Hepatocyte (in vitro differentiated cells): Measurements from ENCODE around the gene MDFI. TPM values are rescaled to one million over a fixed set of nuclear protein-coding genes. Genes with fewer than 3 reads are reported as not detected.
A peak's percentile ranks its signal among the peaks of the same experiment; 100 is the strongest.

Source experiments
- DNase-seq: peaks from one replicate; pipeline ENCODE4 v3.0.0-alpha.2; 2016; ENCODE audit warnings: low spot score
- H2AFZ ChIP-seq: fragments of 200-600 bp; sonication (generic); 2 replicates; pipeline ENCODE4 v1.6.0; 2016; ENCODE audit warnings: antibody characterized with exemption, mild to moderate bottlenecking
- H3K27ac ChIP-seq: fragments of 200-600 bp; sonication (generic); 2 replicates; pipeline ENCODE4 v1.5.1; 2016; ENCODE audit warnings: mild to moderate bottlenecking
- H3K27me3 ChIP-seq: fragments of 200-600 bp; sonication (generic); 2 replicates; pipeline ENCODE4 v1.6.1; 2016
- H3K36me3 ChIP-seq: fragments of 200-600 bp; sonication (generic); replicated peaks from 2 replicates; pipeline ENCODE4 v1.5.1; 2016; ENCODE audit warnings: low read depth; ENCODE audit not compliant: insufficient read depth
- H3K4me1 ChIP-seq: fragments of 200-600 bp; sonication (generic); 2 replicates; pipeline ENCODE4 v1.5.1; 2016; ENCODE audit warnings: mild to moderate bottlenecking, moderate library complexity; ENCODE audit not compliant: insufficient read depth
- H3K4me2 ChIP-seq: fragments of 200-600 bp; sonication (generic); 2 replicates; pipeline ENCODE4 v1.6.0; 2016
- H3K4me3 ChIP-seq: fragments of 200-600 bp; sonication (generic); 2 replicates; pipeline ENCODE4 v1.5.1; 2016; ENCODE audit warnings: mild to moderate bottlenecking
- H3K79me2 ChIP-seq: fragments of 200-600 bp; sonication (generic); 2 replicates; pipeline ENCODE4 v1.6.0; 2017; ENCODE audit warnings: mild to moderate bottlenecking
- H3K9me2 ChIP-seq: fragments of 200-600 bp; sonication (generic); replicated peaks from 2 replicates; pipeline ENCODE4 v1.6.0; 2017; ENCODE audit warnings: mild to moderate bottlenecking; ENCODE audit not compliant: insufficient read depth
- H3K9me3 ChIP-seq: fragments of 200-600 bp; sonication (generic); 2 replicates; pipeline ENCODE4 v1.5.1; 2016; ENCODE audit warnings: low read depth, mild to moderate bottlenecking
- H4K20me1 ChIP-seq: fragments of 200-600 bp; sonication (generic); 2 replicates; pipeline ENCODE4 v1.6.0; 2016; ENCODE audit warnings: mild to moderate bottlenecking; ENCODE audit not compliant: insufficient read depth, poor library complexity, severe bottlenecking
- EZH2 ChIP-seq: fragments of 200-600 bp; sonication (generic); IDR thresholded peaks from 2 replicates; pipeline ENCODE4 v1.6.1; 2016; ENCODE audit warnings: antibody characterized with exemption, mild to moderate bottlenecking, borderline replicate concordance
- EZH2phosphoT487 ChIP-seq: fragments of 200-600 bp; sonication (generic); IDR thresholded peaks from one replicate; pipeline ENCODE4 v1.6.1; 2018; ENCODE audit warnings: antibody characterized with exemption, mild to moderate bottlenecking, low read depth, moderate library complexity; ENCODE audit not compliant: unreplicated experiment, severe bottlenecking
- WGBS: methylation state at CpG from one replicate; pipeline ENCODE4 v1.1.6; 2016; ENCODE audit warnings: low lambda C conversion rate; ENCODE audit errors: missing lambda C conversion rate; 5-methylcytosine and 5-hydroxymethylcytosine counted together
- polyA plus RNA-seq: library from polyadenylated mRNA; unstranded; fragments of >200 nt; fragmentation: Nextera tagmentation; extraction: Ambion mirVana; gene quantifications from 2 replicates; pipeline ENCODE4 v1.2.1, GENCODE V29; 2016
- total RNA-seq: library from RNA; depleted of rRNA; stranded (reverse); fragments of >200 nt; gene quantifications from 2 replicates; pipeline ENCODE4 v1.2.3, GENCODE V29; 2014
- TF ChIP-seq, protein P1 (sequence below): fragments of 200-600 bp; sonication (generic); IDR thresholded peaks from 2 replicates; pipeline ENCODE4 v1.5.1; 2016; ENCODE audit warnings: antibody characterized with exemption, mild to moderate bottlenecking; ENCODE audit not compliant: poor library complexity

The MDFI gene
- total and polyA plus RNA-seq, 2 experiments from 2014 or later, result 45.2 to 106 TPM

DNA sequence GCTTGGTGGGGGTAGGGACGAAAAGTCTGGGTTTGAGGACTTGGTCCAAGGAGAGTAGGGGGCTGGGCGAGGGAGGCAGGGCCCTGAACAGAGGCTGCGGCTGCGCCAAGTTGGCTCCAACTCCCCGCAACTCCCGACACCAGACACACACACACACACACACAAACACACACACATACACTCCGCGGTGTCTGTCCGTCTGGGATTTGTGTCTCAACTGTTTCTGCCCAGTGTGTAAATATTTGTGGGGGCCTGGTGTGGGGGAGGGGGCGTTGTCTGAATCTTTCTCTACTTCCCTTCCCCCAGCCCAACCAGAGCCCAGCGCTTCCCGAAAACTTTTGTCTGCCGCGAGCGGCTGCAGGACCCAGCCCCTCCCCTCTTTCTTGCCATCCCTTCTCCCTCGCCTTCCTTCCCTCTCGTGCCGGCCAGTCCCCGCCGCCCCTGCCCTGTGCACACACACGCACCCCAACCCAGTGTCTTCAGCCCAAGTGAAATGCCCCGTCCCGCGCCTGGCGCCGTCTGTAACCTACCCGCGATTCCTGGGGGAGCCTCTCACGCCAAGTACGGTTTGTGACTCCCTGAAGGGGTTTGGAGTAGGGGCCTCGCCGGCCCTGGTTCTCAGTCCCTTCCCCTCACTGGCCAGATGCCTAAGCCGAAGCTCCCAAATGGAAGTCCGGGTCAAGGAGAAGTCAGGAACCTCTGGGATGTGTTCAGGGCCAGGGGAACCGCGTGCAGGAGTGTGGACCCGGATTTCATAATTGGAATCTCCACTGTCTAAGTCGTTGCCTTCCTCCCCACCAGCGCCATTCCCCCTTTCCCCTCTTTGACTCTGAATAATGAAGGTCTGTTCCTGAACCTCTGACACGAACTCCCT, 904 bp downstream of the MDFI start:
- H3K4me2 ChIP-seq, result peak overlapping the region; percentile 82
- peaks cover 10% of the 10 kb centered on the region for H3K27me3 ChIP-seq
- peak overlapping the region; percentile 99 for H3K27ac ChIP-seq
- peaks cover 51% of the 10 kb centered on the region for H3K79me2 ChIP-seq
- no peaks in the 10 kb centered on the region for H3K9me3 ChIP-seq
- WGBS, result 8% methylated on average over 36 of the region's 40 CpGs
- peaks cover 24% of the 10 kb centered on the region for H4K20me1 ChIP-seq
- no peaks in the 10 kb centered on the region for H3K9me2 ChIP-seq
- DNase-seq, result peak; percentile 81
- H3K4me1 ChIP-seq, result peaks cover 65% of the 10 kb centered on the region
- TF ChIP-seq EZH2phosphoT487 (no peak), EZH2 (no peak)
- TF ChIP-seq, protein P1, sequence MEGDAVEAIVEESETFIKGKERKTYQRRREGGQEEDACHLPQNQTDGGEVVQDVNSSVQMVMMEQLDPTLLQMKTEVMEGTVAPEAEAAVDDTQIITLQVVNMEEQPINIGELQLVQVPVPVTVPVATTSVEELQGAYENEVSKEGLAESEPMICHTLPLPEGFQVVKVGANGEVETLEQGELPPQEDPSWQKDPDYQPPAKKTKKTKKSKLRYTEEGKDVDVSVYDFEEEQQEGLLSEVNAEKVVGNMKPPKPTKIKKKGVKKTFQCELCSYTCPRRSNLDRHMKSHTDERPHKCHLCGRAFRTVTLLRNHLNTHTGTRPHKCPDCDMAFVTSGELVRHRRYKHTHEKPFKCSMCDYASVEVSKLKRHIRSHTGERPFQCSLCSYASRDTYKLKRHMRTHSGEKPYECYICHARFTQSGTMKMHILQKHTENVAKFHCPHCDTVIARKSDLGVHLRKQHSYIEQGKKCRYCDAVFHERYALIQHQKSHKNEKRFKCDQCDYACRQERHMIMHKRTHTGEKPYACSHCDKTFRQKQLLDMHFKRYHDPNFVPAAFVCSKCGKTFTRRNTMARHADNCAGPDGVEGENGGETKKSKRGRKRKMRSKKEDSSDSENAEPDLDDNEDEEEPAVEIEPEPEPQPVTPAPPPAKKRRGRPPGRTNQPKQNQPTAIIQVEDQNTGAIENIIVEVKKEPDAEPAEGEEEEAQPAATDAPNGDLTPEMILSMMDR, result no peak
- H3K4me3 ChIP-seq, result peak overlapping the region; percentile 89
- no peaks in the 10 kb centered on the region for H3K36me3 ChIP-seq
- peak overlapping the region; percentile 50 for H2AFZ ChIP-seq

GRCh38 chr6:41639809-41640371, 1.6 kb downstream of the MDFI start:
- 37% methylated on average over 8 of the region's 8 CpGs for WGBS
- Histone ChIP-seq H3K36me3 (no peaks in the 10 kb centered on the region), H3K9me2 (no peaks in the 10 kb centered on the region), H3K27me3 (peaks cover 10% of the 10 kb centered on the region), H3K9me3 (no peaks in the 10 kb centered on the region), H4K20me1 (peaks cover 31% of the 10 kb centered on the region), H3K4me3 (peak overlapping the region; percentile 89), H3K27ac (peak overlapping the region; percentile 99), H3K79me2 (peaks cover 56% of the 10 kb centered on the region), H3K4me2 (peak overlapping the region; percentile 82), H3K4me1 (peaks cover 67% of the 10 kb centered on the region), H2AFZ (no peak overlapping the region)
- DNase-seq, result peak; percentile 60
- TF ChIP-seq, protein P1, result no peak
- TF ChIP-seq EZH2phosphoT487 (no peak), EZH2 (no peak)

GRCh38 chr6:41640426-41640825, 2.2 kb downstream of the MDFI start:
- DNase-seq, result no peak
- Histone ChIP-seq H3K9me3 (no peaks in the 10 kb centered on the region), H3K27ac (peak overlapping the region; percentile 99), H3K4me3 (no peak overlapping the region), H4K20me1 (peaks cover 35% of the 10 kb centered on the region), H3K4me2 (peak overlapping the region; percentile 82), H3K27me3 (peaks cover 10% of the 10 kb centered on the region), H3K36me3 (no peaks in the 10 kb centered on the region), H3K4me1 (peaks cover 67% of the 10 kb centered on the region), H2AFZ (no peak overlapping the region), H3K79me2 (peaks cover 59% of the 10 kb centered on the region), H3K9me2 (no peaks in the 10 kb centered on the region)
- TF ChIP-seq EZH2 (no peak), EZH2phosphoT487 (no peak)
- TF ChIP-seq, protein P1, result no peak
- WGBS, result 62% methylated on average over 6 of the region's 7 CpGs
